Ureter (tissue), 1 donor: ENCODE measurements around the gene SNX4. TPM values are rescaled to one million over a fixed set of nuclear protein-coding genes. Genes with fewer than 3 reads are reported as not detected.

Experiments used
- DNase-seq: peaks from one replicate; pipeline ENCODE4 v3.0.0-alpha.2; 2020; ENCODE audit warnings: low spot score
- total RNA-seq: library from RNA; stranded (reverse); gene quantifications from one replicate; pipeline ENCODE4 v1.2.4, GENCODE V29; 2023
- donor health status: DM: yes; HTN: yes; CAD: no.

Gene SNX4
- total RNA-seq, 1 donor from 2014 or later = 31.0 TPM

DNA sequence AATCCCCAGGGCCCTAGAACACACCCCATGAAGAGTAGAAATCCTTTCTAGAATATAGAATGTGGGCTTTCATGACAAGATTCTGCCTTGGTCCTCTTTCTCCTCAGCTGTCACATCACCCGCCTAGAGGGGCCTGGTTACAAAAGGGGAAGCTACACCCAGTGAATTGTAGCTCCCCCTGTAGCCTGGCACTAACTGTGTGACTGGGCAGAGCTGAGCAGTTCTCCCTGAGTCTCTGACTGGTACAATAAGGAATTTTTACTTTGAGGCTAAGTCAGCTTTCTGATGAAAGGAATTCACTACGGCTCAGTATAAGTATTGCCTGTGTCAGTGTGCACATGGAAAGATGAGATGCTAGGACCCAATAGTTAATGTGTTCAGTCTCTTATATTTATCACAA is 116.2 kb downstream of the SNX4 start:
- no peak for DNase-seq

DNA sequence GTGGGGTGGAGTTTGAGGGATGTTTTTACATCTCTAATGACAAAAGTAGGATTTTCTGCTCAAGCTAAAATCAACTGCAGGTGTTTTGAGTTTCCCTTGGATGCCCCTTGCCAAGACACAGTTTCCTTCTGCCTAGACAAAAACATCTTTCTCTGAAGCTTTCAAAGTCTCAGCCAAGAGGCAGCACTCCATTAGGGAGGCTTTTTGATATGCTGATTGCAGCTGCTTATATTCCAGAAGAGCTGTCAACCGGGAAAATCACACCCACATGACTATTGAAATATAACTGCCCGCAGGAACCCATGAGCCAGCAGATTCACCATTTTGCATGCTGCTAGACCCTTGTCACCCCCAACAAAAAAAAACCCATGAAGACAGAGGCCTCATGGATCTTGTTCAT is 117.4 kb downstream of the SNX4 start:
- DNase-seq = no peak

DNA sequence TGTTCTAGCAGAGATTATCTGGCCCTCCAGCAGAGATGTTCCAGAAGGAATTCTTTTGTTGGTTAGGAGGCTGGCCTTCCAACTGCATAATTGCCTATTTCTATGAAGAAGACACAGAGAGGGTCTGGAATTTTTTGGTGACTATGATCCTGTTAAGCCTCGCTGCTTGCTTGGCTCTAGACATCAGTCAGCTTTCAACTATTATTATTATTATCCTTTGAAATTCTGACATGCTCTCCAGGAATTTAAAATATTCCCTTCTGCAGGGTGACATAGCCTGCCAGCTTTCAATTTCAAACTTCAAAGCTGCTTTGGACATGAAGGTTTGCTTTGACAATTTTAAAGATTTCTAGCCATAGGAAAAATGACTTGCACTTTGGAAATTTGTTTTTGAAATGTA is 118.6 kb downstream of the SNX4 start:
- DNase-seq = no peak

DNA sequence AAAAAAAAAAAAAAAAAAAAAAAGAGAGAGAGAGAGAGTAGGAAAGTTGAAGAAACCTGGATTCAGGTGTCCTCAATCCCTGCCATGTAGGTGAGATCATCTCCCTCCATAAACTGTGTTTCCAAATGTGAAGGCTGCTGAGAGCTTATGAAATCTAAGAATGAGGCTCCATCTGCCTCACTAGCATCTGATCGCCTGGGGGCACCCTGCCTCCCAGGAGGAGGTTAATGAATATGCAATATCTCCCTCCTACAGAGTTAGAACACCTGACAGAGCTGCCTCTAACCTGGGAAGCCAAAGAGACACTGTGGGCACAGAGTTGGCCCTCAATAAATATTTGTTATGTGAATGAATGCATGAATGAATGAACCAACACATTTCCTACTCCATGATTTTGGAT is 121.0 kb downstream of the SNX4 start:
- DNase-seq = no peak

Other genes starting within 250 kb of the SNX4 start
- gene ZNF148, start 144.9 kb downstream of the SNX4 start, total RNA-seq = 50.2 TPM
- 14.8 TPM for gene OSBPL11, start 75.3 kb upstream of the SNX4 start, total RNA-seq